DND-41 (cell line): ENCODE results near the gene ARID3A.

Experiments used
- ATAC-seq: fragments of 200-7000 bp; cut with Tn5 transposase; 3 replicates; pipeline ENCODE4 v1.9.1; 2021; ENCODE audit warnings: low read depth; ENCODE audit not compliant: insufficient read depth
- DNase-seq: peaks from one replicate; pipeline ENCODE4 v3.0.0-alpha.2; 2020
- H2AFZ ChIP-seq: 2 replicates; pipeline ENCODE4 v1.6.0; 2012; ENCODE audit warnings: low read depth, low read length
- H3K27ac ChIP-seq: 2 replicates; pipeline ENCODE4 v1.5.1; 2012; ENCODE audit warnings: low read length, inconsistent platforms
- H3K27me3 ChIP-seq: fragments of 200-600 bp; sonication (generic); 2 replicates; pipeline ENCODE4 v1.6.0; 2012; ENCODE audit warnings: low read length, mild to moderate bottlenecking, inconsistent platforms; ENCODE audit not compliant: insufficient read depth, poor library complexity
- H3K36me3 ChIP-seq: 2 replicates; pipeline ENCODE4 v1.5.1; 2012; ENCODE audit warnings: low read length, inconsistent platforms; ENCODE audit not compliant: insufficient read depth
- H3K4me1 ChIP-seq: 2 replicates; pipeline ENCODE4 v1.5.1; 2012; ENCODE audit warnings: mild to moderate bottlenecking, low read length; ENCODE audit not compliant: insufficient read depth
- H3K4me2 ChIP-seq: 2 replicates; pipeline ENCODE4 v1.6.0; 2012; ENCODE audit warnings: mild to moderate bottlenecking, moderate library complexity, low read length, inconsistent platforms; ENCODE audit not compliant: insufficient read depth
- H3K4me3 ChIP-seq, 2 experiments: fragments of 200-600 bp in 1 of 2; shearing (Covaris generic) in 1 of 2; 2 replicates each; pipeline ENCODE4 v1.5.1; 2012 to 2016; ENCODE audit warnings: inconsistent platforms in 2 of 2, low read length in 2 of 2, mild to moderate bottlenecking in 2 of 2, low read depth in 1 of 2, moderate library complexity in 1 of 2
- H3K79me2 ChIP-seq: 2 replicates; pipeline ENCODE4 v1.6.0; 2012; ENCODE audit warnings: low read length, inconsistent platforms; ENCODE audit not compliant: insufficient read depth
- H3K9ac ChIP-seq: 2 replicates; pipeline ENCODE4 v1.6.0; 2012; ENCODE audit warnings: low read depth, mild to moderate bottlenecking, inconsistent platforms, low read length, moderate library complexity
- H3K9me3 ChIP-seq: 2 replicates; pipeline ENCODE4 v1.5.1; 2012; ENCODE audit warnings: low read length, moderate library complexity, mild to moderate bottlenecking, inconsistent platforms; ENCODE audit not compliant: insufficient read depth, severe bottlenecking
- H4K20me1 ChIP-seq: 2 replicates; pipeline ENCODE4 v1.6.0; 2012; ENCODE audit warnings: low read length; ENCODE audit not compliant: insufficient read depth
- CTCF ChIP-seq: IDR thresholded peaks from 2 replicates; pipeline ENCODE4 v1.5.1; 2012; ENCODE audit warnings: borderline replicate concordance, low read length, moderate library complexity, mild to moderate bottlenecking; ENCODE audit not compliant: poor library complexity, severe bottlenecking; ENCODE audit errors: extremely low read depth
- EZH2 ChIP-seq: IDR thresholded peaks from 3 replicates; pipeline ENCODE4 v1.6.1; 2012; ENCODE audit warnings: borderline replicate concordance, low read depth, mild to moderate bottlenecking, moderate library complexity, low read length, inconsistent platforms; ENCODE audit not compliant: severe bottlenecking

Gene ARID3A

GRCh38 chr19:1018932-1019615, 93.2 kb downstream of the ARID3A start:
- Histone ChIP-seq H3K36me3 (peaks cover 60% of the 10 kb centered on the region), H3K27ac (peak overlapping the region; percentile 81), H2AFZ (no peak overlapping the region), H3K79me2 (peaks cover 69% of the 10 kb centered on the region), H3K4me3 (peak overlapping the region; percentile 81 to 89; a peak in 3 of 4 replicates), H3K9ac (peak overlapping the region; percentile 92), H3K4me1 (peaks cover 47% of the 10 kb centered on the region), H3K4me2 (peak overlapping the region; percentile 91), H3K9me3 (no peaks in the 10 kb centered on the region), H3K27me3 (no peaks in the 10 kb centered on the region), H4K20me1 (peaks cover 63% of the 10 kb centered on the region)
- DNase-seq (no peak), ATAC-seq (no peak)
- TF ChIP-seq EZH2, result no peak
- TF ChIP-seq CTCF, result no peak

GRCh38 chr19:1019616-1019961, 93.8 kb downstream of the ARID3A start:
- Histone ChIP-seq H4K20me1 (peaks cover 59% of the 10 kb centered on the region), H3K36me3 (peaks cover 56% of the 10 kb centered on the region), H3K27ac (peak overlapping the region; percentile 81)

DNA sequence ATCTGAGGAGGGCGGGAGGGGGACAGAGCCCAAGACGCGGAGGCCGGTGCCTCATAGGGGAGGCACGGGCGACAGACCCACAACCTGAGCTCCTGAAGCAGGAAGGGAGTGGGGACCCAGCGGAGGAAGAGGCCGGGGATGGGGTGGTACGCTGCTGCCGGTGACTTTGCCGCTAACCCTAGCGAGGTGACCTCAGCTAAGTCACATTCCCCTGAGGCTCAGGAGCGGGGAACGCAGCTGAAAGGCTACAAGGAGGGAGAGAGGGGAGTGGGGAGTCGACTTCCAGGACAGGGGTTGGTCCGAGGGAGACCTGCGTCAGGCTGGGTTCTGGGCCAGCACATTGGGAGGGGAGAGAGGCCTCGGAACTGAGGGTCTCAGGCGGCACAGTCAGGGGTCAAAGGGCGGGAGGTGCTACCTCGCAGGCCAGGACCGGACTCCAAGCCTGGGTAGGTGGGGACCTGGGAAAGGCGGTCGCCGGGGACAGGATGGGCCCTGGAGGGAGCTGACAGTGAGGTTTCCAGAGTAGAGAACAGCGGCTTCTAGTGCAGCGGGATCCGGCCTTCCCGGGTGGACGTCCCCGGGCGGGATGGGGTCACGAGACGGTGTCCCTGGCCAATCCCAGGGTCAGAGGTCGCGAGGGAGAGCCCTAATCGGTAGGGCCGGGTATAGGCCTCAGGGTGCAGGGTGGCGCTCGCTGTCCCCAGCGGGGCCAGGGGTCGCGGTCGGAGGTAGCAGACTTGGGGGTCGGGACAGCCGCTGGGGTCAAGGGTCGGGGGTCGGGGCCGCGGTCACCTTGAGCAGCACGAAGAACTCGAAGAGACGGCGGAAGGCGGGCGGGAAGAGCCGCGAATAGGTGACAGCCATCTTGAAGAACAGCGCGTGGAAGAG, 94.4 kb downstream of the ARID3A start:
- peak overlapping the region; percentile 62 for H2AFZ ChIP-seq
- peaks cover 57% of the 10 kb centered on the region for H3K79me2 ChIP-seq
- H3K9me3 ChIP-seq, result no peaks in the 10 kb centered on the region
- peaks cover 45% of the 10 kb centered on the region for H3K4me1 ChIP-seq
- H3K4me3 ChIP-seq, result peak overlapping the region; percentile 81 to 89; a peak in 3 of 4 replicates
- peak overlapping the region; percentile 81 for H3K27ac ChIP-seq
- peak; percentile 50 for DNase-seq
- no peaks in the 10 kb centered on the region for H3K27me3 ChIP-seq
- peak overlapping the region; percentile 91 for H3K4me2 ChIP-seq
- TF ChIP-seq EZH2 (no peak), CTCF (no peak)
- H4K20me1 ChIP-seq, result peaks cover 53% of the 10 kb centered on the region
- peak; percentile 10; the same call in 1 of the 3 replicates for ATAC-seq
- peaks cover 49% of the 10 kb centered on the region for H3K36me3 ChIP-seq
- peak overlapping the region; percentile 92 for H3K9ac ChIP-seq

More at GRCh38 chr19:1019616-1019961, 93.8 kb downstream of the ARID3A start:
- no peak for DNase-seq
- H3K9me3 ChIP-seq, result no peaks in the 10 kb centered on the region
- H3K4me2 ChIP-seq, result peak overlapping the region; percentile 91
- no peak for ATAC-seq
- peaks cover 64% of the 10 kb centered on the region for H3K79me2 ChIP-seq
- TF ChIP-seq EZH2 (no peak), CTCF (no peak)
- peak overlapping the region; percentile 81 to 89; a peak in 3 of 4 replicates for H3K4me3 ChIP-seq
- H3K4me1 ChIP-seq, result peaks cover 47% of the 10 kb centered on the region
- H3K9ac ChIP-seq, result peak overlapping the region; percentile 92
- H3K27me3 ChIP-seq, result no peaks in the 10 kb centered on the region
- no peak overlapping the region for H2AFZ ChIP-seq
